Measurements from ENCODE around the gene PUM2. TPM values are rescaled to one million over a fixed set of nuclear protein-coding genes. Genes with fewer than 3 reads are reported as not detected.

PUM2 gene
- total and polyA plus RNA-seq, 2 of the 8 experiments (the other 6 are each of a cell fraction or from before 2014, with no cell fraction given) = 46.6 to 114 TPM

DNA sequence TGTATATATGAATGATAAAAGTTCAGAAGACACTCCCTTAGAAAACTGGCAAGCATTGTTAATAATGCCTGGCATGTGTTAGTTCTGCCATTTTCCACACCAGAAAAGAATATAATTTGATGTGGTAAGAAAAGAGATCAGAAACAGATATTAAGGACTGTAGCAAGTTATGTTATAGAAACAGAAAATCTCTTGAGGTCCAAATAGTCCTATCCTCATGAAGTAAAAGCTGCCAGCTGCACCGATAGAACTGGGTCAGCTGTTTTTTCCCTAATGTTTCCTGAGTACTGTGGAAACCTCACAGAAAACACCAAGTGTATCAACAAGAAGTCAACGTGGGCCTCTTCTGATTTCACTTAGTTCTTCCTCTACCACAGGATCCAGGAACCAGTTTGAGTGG lies 68.8 kb downstream of the PUM2 start (continued):
- no peak for TF ChIP-seq SIRT6 (IDR thresholded peaks at IDR 0.05; ENCODE audit: low read length)
- TF ChIP-seq TAF7 (optimal IDR thresholded peaks at IDR 0.05; ENCODE audit: borderline replicate concordance, low read depth, low read length) = no peak
- TF ChIP-seq SP2 (IDR thresholded peaks at IDR 0.05; ENCODE audit: low read length) = no peak
- TF ChIP-seq CBX8 (IDR thresholded peaks at IDR 0.05; ENCODE audit: borderline replicate concordance, low read depth, low read length) = no peak
- no peak for TF ChIP-seq POLR2AphosphoS5 (IDR thresholded peaks at IDR 0.05; ENCODE audit: low read depth, low read length)

All from H1 (cell line).